ENCODE data around the gene ITSN1.

GRCh38 chr21:33763582-33763899, 121.2 kb downstream of the ITSN1 start:
- TF ChIP-seq CTCF (IDR thresholded peaks at IDR 0.05; ENCODE audit: poor library complexity, severe bottlenecking) = no peak
- no peak for TF ChIP-seq POLR2AphosphoS5 (IDR thresholded peaks at IDR 0.05)
- TF ChIP-seq SMC3 (conservative IDR thresholded peaks at IDR 0.05; ENCODE audit: poor library complexity) = no peak
- no peak for TF ChIP-seq EZH2 (IDR thresholded peaks at IDR 0.05; ENCODE audit: borderline replicate concordance, insufficient read depth, low read length, poor library complexity, severe bottlenecking)
- no peak for TF ChIP-seq REST (IDR thresholded peaks at IDR 0.05; ENCODE audit: borderline replicate concordance)
- TF ChIP-seq EP300 (conservative IDR thresholded peaks at IDR 0.05; ENCODE audit: poor library complexity, severe bottlenecking) = no peak
- TF ChIP-seq TAF1 (IDR thresholded peaks at IDR 0.05; ENCODE audit: low read depth) = no peak
- no peak for TF ChIP-seq MXI1 (conservative IDR thresholded peaks at IDR 0.05; ENCODE audit: poor library complexity, severe bottlenecking)
